ENCODE measurements around the gene SBK2.

The SBK2 gene

DNA sequence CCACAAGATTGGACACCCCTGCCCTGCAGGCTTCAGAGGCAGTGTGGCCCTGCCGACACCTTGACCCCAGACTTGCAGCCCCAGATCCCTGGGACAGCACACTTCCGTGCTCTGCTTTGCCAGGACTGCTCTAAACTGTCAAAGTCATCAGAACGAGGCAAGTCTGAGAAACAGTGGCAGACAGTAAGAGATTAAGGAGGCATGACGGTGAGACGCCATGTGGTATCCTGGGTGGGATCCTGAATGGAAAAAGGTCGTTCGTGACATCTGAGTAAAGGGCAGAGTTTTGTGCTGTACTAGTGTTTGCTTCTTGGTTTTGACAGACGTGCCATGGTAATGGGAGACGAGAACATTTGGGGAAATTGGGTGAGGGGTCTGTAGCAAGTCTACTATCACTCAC is 29.9 kb upstream of the SBK2 start:
- no peak overlapping the region for H3K4me3 ChIP-seq (ENCODE audit: low read length)
- no peaks in the 10 kb centered on the region for H3K4me1 ChIP-seq (ENCODE audit: low read length)
- TF ChIP-seq EZH2 (optimal IDR thresholded peaks at IDR 0.05; ENCODE audit: low read depth, low read length) (no peak), EZH2phosphoT487 (IDR thresholded peaks at IDR 0.05; ENCODE audit: low read length) (no peak)
- TF ChIP-seq, protein P1, sequence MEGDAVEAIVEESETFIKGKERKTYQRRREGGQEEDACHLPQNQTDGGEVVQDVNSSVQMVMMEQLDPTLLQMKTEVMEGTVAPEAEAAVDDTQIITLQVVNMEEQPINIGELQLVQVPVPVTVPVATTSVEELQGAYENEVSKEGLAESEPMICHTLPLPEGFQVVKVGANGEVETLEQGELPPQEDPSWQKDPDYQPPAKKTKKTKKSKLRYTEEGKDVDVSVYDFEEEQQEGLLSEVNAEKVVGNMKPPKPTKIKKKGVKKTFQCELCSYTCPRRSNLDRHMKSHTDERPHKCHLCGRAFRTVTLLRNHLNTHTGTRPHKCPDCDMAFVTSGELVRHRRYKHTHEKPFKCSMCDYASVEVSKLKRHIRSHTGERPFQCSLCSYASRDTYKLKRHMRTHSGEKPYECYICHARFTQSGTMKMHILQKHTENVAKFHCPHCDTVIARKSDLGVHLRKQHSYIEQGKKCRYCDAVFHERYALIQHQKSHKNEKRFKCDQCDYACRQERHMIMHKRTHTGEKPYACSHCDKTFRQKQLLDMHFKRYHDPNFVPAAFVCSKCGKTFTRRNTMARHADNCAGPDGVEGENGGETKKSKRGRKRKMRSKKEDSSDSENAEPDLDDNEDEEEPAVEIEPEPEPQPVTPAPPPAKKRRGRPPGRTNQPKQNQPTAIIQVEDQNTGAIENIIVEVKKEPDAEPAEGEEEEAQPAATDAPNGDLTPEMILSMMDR (IDR thresholded peaks at IDR 0.05; ENCODE audit: low read length) = no peak
- no peaks in the 10 kb centered on the region for H3K36me3 ChIP-seq (replicated peaks; ENCODE audit: insufficient read depth, low read length)
- H3K4me2 ChIP-seq (ENCODE audit: low read depth, low read length) = no peak overlapping the region
- peaks cover 78% of the 10 kb centered on the region for H3K27me3 ChIP-seq (replicated peaks; ENCODE audit: insufficient read depth, low read length)
- H3K79me2 ChIP-seq (ENCODE audit: low read length) = no peaks in the 10 kb centered on the region
- H3K9me3 ChIP-seq (replicated peaks; ENCODE audit: insufficient read depth, low read length) = no peaks in the 10 kb centered on the region
- no peaks in the 10 kb centered on the region for H4K20me1 ChIP-seq (ENCODE audit: insufficient read depth, low read length)
- no peaks in the 10 kb centered on the region for H3K9me2 ChIP-seq (replicated peaks; ENCODE audit: insufficient read depth, low read length)
- H2AFZ ChIP-seq (ENCODE audit: low read length) = no peak overlapping the region
- no peaks in the 10 kb centered on the region for H3F3A ChIP-seq (ENCODE audit: insufficient read depth, low read length)
- no peak overlapping the region for H3K9ac ChIP-seq (ENCODE audit: low read length)
- H3K27ac ChIP-seq (ENCODE audit: low read length) = no peak overlapping the region
- DNase-seq = no peak

DNA sequence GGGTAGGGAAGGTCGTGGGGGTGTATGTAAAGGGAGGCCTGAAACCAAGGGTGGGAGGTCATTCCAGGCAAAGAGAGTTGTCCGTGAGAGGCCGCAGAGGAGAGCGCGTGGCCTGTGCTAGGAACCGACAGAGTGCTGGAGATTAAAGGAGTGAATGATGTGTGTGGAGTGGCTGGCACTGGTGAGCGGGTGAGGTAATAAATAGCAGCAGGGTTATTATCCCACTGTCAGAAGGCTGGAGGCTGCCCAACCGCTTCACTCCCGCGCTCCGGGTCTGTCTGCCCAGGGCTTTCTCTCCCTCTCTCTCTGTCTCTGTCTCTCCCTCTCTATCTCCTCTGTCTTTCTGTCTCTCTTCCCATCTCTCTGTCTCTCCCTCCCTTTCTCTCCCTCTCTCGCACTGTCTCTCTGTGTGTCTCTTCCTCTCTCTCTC is 26.3 kb upstream of the SBK2 start:
- Histone ChIP-seq H3K4me3 (ENCODE audit: low read length) (no peak overlapping the region), H3K79me2 (ENCODE audit: low read length) (no peaks in the 10 kb centered on the region), H2AFZ (ENCODE audit: low read length) (no peak overlapping the region), H3K36me3 (replicated peaks; ENCODE audit: insufficient read depth, low read length) (no peaks in the 10 kb centered on the region), H3K27ac (ENCODE audit: low read length) (no peak overlapping the region), H3K9me3 (replicated peaks; ENCODE audit: insufficient read depth, low read length) (no peaks in the 10 kb centered on the region), H3K4me1 (ENCODE audit: low read length) (no peaks in the 10 kb centered on the region), H3K9me2 (replicated peaks; ENCODE audit: insufficient read depth, low read length) (no peaks in the 10 kb centered on the region), H3K27me3 (replicated peaks; ENCODE audit: insufficient read depth, low read length) (peaks cover 89% of the 10 kb centered on the region), H3K4me2 (ENCODE audit: low read depth, low read length) (no peak overlapping the region), H4K20me1 (ENCODE audit: insufficient read depth, low read length) (no peaks in the 10 kb centered on the region), H3F3A (ENCODE audit: insufficient read depth, low read length) (no peaks in the 10 kb centered on the region), H3K9ac (ENCODE audit: low read length) (no peak overlapping the region)
- DNase-seq = no peak
- TF ChIP-seq, protein P1 (IDR thresholded peaks at IDR 0.05; ENCODE audit: low read length) = no peak
- TF ChIP-seq EZH2phosphoT487 (IDR thresholded peaks at IDR 0.05; ENCODE audit: low read length) = no peak
- no peak for TF ChIP-seq EZH2 (optimal IDR thresholded peaks at IDR 0.05; ENCODE audit: low read depth, low read length)

- Histone ChIP-seq H3K9me3 (replicated peaks; ENCODE audit: insufficient read depth, low read length) (no peaks in the 10 kb centered on the region), H3K79me2 (ENCODE audit: low read length) (no peaks in the 10 kb centered on the region), H3K9ac (ENCODE audit: low read length) (no peak overlapping the region), H3K36me3 (replicated peaks; ENCODE audit: insufficient read depth, low read length) (no peaks in the 10 kb centered on the region), H3K27me3 (replicated peaks; ENCODE audit: insufficient read depth, low read length) (peaks cover 88% of the 10 kb centered on the region), H3K4me3 (ENCODE audit: low read length) (no peak overlapping the region), H2AFZ (ENCODE audit: low read length) (no peak overlapping the region), H3K4me2 (ENCODE audit: low read depth, low read length) (no peak overlapping the region), H3K27ac (ENCODE audit: low read length) (no peak overlapping the region), H3F3A (ENCODE audit: insufficient read depth, low read length) (no peaks in the 10 kb centered on the region), H3K4me1 (ENCODE audit: low read length) (no peaks in the 10 kb centered on the region), H3K9me2 (replicated peaks; ENCODE audit: insufficient read depth, low read length) (no peaks in the 10 kb centered on the region), H4K20me1 (ENCODE audit: insufficient read depth, low read length) (no peaks in the 10 kb centered on the region)
- TF ChIP-seq EZH2 (optimal IDR thresholded peaks at IDR 0.05; ENCODE audit: low read depth, low read length) = no peak
- no peak for TF ChIP-seq EZH2phosphoT487 (IDR thresholded peaks at IDR 0.05; ENCODE audit: low read length)
- TF ChIP-seq, protein P1 (IDR thresholded peaks at IDR 0.05; ENCODE audit: low read length) = no peak
- no peak for DNase-seq
These were observed 22.8 kb upstream of the SBK2 start for GRCh38 chr19:55559684-55560083.

All from MM.1S (cell line).